ENCODE data around the gene GLOD5. TPM values are rescaled to one million over a fixed set of nuclear protein-coding genes. Genes with fewer than 3 reads are reported as not detected.
"Not testable (repeated sequence)": the region's sequence is repeated elsewhere in the genome, so short reads cannot be mapped to it uniquely, and the experiment has no call there.

GLOD5 gene
- total RNA-seq, 1 donor from 2014 or later, result not detected

DNA sequence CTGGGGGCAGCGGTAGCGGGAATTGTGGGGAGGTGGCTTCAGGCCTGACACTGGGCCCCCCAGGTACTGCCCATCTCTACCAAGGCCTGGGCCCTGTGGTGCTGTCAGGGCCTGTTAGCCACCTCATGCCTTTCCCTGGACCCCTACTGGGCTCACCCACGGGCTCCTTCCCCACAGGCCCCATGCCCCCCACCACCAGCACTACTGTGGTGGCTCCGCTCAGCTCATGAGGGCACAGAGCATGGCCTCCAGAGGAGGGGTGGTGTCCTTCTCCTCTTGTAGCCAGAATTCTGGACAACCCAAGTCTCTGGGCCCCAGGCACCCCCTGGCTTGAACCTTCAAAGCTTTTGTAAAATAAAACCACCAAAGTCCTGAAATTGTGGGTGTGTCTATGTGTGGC lies 32.4 kb downstream of the GLOD5 start:
- no peak for DNase-seq (ENCODE audit: low read depth in 2 of 2)

DNA sequence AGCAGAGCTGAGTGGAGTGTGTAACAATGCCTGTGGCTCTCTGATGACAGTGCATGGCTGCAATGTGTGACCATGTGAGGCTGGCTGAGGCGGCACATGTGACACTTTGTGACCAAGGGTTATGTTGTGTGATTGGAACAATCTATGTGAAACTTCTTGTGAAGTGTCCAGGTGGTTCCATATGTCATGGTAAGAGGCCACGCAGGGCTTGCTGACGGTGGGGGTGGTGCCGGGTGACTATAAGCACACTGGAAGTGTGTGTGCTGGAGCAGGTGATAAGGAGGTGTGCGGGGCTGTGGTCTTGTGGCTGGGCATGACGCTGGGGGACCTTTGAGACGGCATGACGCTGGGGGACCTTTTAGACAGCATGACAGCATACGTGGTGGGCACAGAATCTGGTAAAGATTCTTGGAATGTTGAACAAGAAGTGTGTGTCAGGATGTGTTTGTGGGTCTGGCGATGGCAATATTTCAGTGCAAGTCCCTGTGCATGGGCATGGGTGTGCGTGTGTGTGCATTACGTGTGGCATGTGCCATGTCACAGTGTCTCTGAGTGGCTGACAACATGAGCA lies 32.9 kb downstream of the GLOD5 start:
- DNase-seq (ENCODE audit: low read depth in 2 of 2), result no peak

DNA sequence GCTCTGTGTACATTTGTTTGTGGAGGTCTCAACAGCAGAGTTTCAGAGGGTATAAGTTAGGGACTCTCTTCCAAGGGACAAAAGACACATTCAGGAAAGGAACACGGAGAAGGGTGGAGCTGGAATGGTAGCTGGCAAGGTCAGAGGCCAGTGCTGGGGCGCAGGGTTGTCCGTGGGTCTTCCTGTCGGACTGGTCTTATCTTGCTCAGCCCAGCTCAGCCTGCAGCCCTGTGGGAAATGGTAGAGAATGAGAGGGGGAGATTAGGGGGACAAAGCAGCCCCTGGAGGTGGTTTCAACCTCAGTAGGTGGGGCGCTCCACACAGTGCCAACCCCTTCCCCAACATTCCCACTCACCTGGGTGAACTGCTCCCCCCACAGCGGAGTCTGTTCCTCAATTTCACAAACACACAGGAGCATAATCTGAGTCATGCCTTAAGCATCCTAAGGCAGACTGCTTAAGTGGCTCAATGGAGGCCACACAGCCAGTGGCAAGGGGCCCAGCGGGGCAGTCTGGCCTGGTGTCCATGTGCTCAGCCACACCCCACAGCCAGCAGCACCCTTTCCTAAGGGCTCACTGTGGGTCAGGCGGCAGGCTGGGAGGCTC lies 33.5 kb downstream of the GLOD5 start:
- DNase-seq (ENCODE audit: low read depth in 2 of 2), result no peak

DNA sequence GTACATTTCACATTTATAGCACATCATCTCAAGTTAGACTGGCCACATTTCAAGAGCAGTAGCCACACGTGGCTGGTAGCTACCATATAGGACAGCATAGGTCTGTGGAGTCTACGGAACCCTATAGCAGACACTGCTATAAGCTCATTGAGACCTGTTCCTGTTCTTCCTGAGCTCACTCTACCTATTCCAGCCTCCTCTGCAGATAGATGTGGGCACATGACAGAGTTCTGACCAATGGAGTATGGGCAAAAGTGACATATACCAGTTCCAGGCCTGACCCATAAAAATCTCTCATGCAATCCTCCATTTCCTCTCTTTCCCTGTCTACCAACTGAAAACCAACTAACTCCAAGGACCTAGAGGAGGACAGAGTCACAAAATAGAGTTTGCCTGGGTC lies 36.8 kb downstream of the GLOD5 start:
- DNase-seq (ENCODE audit: low read depth in 2 of 2), result no peak

DNA sequence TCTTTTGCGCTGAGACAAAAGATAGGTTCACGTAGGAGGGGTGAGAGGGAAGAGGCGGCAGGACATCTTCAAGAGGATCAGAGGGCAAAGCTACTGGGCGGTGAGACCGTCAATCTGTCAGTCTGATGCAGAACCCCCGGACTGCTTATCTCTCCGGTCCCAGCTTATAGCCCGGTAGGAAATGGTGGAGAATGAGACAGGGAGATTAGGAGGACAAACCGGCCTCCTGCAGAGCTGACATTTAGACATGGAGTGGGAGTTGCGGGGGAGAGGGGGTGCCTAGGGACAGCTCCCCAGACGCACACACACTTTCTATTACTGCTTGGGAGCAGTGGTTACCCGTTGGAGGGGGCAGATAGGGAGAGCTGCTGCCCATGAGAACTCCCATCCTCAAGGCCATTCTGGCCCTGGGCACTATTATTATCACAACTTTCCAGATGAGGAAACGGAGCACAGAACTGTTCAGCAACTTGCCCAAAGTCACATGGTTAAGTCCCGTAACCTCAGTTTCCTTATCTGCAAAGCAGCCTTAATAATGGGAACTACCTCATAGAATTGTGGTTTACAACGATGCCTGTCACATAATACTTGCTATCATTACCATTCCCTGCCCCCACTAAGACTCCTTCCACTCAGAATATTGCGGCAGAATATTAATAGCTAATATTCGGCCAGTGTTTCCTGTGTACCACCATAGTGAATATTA lies 39.2 kb downstream of the GLOD5 start:
- no peak for DNase-seq (ENCODE audit: low read depth in 2 of 2)

DNA sequence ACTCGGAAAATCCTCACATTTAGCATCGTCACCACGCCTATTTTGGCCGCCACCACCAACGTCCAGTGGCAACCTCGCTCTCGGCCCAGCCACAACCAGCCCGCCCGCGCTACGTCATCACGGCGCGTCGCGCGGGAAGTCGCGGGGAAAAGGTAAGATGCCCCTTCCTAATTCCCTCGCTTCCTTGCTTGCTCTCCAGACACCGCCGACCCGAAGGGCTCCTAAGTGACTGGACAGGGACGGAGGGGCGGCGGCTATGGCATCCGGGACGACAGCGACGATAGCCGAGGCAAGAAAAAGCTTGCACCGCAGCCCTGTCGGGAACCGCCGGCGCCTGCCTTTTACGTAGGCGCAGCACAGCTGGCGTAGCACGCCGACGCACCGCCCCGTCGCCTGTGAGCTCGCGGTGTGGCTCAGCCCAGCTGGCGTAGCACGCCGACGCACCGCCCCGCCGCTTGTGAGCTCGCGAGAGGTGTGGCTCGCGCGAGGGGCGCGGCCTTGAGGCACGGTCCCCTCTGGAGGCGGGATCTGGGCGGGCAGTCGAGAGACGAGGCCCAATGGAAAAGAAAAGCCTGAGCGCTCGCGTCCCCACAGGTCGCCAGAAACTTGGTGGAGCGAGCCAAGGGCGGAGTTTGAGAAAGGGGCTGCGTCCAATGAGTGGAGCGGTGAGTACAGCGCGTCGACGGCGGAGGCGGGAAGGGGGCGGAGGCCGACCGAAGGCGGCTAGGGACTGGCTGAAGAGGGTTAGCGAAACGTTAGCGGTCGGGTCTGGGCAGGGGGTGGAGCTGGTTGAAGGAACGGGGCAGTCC lies 39.9 kb downstream of the GLOD5 start, which contains the start of gene HDAC6:
Gene HDAC6, plus strand, starts transcription at position 788 of the 809 bp plus-strand sequence. CDS start 626 bp downstream, outside the sequence.
- peak; percentile 98 to 99 for DNase-seq (ENCODE audit: low read depth in 2 of 2)

DNA sequence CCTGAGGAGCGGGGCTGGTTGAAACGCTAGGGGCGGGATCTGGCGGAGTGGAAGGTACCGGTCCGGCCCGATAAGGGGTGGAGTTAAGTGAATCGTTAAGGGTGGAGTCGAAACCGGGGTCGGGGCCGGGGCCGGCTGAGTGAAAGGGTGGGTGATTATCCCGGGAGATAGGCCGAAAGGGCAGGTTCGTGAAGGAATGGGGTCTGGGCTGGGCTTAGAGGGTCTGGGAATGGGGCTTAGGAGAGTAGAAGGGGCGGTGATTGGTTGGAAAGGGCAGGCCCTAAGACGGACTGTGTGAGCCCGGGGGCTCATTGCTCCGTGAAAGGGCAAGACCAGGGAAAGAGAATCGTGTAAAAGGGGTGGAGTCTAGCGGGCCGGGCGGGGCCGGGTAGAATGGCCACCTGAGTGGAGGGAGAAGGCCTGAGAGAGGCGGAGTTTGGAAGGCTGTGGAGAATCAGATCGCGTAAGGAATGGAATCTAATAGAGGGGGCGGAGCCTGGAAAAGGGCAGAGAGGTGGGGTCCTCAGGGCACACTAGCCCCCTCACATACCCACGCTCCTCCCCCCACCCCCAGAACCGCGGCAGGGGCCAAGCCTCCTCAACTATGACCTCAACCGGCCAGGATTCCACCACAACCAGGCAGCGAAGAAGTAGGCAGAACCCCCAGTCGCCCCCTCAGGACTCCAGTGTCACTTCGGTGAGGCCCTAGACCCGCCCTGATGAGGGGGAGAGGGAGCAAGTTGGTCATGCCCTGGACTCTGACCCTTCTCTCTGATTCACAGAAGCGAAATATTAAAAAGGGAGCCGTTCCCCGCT lies 40.8 kb downstream of the GLOD5 start:
- peak; percentile 78 to 79 for DNase-seq (ENCODE audit: low read depth in 2 of 2)

DNA sequence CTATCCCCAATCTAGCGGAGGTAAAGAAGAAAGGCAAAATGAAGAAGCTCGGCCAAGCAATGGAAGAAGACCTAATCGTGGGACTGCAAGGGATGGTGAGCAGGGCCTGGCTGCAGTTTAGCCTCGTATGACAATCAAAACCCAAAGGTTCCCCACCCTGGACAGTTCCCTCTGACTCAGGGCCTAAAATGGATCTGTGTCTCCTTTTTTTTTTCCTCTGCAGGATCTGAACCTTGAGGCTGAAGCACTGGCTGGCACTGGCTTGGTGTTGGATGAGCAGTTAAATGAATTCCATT lies 41.3 kb downstream of the GLOD5 start:
- DNase-seq (ENCODE audit: low read depth in 2 of 2), result peak in 1 of 2 donors; percentile 3

DNA sequence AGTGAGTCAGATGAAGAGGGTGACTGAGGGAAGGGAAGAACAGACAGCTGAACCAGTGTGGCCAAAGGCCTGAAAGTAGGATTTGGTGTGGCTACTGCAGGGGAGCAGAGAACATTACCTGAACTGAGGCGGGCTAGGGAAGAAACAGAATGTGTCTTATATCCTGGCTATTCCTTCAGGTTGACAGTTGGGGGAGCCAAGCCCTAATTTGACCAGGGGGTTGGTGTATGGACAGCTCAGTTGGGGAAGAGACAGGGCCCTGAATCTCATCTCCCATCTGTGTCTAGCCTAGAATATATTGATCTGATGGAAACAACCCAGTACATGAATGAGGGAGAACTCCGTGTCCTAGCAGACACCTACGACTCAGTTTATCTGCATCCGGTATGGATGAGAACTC lies 44.5 kb downstream of the GLOD5 start:
- no peak for DNase-seq (ENCODE audit: low read depth in 2 of 2)

DNA sequence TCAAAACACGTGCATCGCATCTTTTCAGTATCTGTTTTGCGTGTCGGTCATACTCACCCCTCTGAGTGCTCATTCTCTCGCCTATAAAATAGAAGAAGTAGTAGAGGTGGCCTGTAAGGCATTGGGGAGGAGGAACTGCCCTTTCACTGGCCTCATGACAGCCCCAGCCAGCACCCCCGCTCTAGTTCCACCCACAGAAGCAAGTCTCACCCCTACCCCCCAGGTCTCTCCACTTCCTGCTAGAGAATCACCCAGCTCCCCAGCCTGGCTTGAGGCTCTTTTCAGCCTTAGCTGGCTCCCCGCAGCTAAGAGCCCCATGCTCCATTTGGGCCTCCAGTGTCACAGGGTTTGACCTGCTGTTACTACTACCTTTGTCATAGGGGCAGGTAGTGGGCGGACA lies 52.1 kb downstream of the GLOD5 start:
- DNase-seq (ENCODE audit: low read depth in 2 of 2), result no peak

DNA sequence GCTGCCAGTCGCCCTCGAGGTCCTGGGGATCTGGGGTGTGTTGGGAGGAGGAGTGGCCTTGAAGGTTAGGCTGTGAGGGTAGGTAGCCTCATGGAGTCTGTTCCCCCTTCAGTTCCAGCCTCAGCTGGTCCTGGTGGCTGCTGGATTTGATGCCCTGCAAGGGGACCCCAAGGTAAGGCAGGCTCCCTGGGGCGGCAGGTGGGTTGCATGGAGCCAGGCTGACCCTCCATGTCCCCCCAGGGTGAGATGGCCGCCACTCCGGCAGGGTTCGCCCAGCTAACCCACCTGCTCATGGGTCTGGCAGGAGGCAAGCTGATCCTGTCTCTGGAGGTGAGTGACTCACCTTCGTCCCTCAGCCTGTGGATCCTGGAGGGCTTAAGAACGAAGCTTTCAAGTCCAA lies 53.2 kb downstream of the GLOD5 start:
- DNase-seq (ENCODE audit: low read depth in 2 of 2), result no peak

DNA sequence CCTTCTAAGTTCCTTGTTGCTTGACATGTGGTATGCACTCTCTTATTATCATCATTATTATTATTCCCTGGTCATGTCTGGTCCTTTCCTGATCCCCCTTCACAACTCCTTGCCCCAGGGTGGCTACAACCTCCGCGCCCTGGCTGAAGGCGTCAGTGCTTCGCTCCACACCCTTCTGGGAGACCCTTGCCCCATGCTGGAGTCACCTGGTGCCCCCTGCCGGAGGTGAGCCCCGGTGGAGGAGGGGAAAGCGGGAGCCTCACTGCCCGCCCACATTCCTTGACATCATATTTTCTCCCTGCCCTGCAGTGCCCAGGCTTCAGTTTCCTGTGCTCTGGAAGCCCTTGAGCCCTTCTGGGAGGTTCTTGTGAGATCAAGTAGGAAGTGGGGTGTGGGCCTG lies 53.7 kb downstream of the GLOD5 start:
- no peak for DNase-seq (ENCODE audit: low read depth in 2 of 2)

DNA sequence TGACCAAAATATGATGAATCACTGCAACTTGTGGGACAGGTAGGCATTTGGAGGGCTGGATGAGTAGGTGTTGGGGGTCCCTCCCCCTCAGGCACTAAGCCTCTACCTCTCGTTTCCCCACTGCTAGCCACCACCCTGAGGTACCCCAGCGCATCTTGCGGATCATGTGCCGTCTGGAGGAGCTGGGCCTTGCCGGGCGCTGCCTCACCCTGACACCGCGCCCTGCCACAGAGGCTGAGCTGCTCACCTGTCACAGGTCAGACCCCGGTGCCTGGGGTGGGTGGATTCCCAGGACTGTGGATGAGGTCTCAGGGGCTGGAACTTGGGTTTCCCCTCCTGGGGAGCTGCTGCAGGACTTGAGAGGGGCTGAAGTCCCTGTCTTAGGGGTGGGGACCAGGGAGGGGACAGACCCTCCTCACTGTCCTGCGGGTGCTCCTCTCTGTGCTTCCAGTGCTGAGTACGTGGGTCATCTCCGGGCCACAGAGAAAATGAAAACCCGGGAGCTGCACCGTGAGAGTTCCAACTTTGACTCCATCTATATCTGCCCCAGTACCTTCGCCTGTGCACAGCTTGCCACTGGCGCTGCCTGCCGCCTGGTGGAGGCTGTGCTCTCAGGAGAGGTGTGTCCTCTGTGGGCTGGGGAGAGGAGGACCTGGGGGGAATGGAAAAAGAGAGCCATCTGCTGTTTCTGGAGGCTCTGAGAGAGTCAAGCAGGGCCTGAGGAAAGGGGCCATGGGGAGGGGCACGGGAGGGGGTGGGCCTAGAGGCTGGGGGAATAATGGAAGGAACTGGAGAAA lies 54.7 kb downstream of the GLOD5 start:
- no peak for DNase-seq (ENCODE audit: low read depth in 2 of 2)

DNA sequence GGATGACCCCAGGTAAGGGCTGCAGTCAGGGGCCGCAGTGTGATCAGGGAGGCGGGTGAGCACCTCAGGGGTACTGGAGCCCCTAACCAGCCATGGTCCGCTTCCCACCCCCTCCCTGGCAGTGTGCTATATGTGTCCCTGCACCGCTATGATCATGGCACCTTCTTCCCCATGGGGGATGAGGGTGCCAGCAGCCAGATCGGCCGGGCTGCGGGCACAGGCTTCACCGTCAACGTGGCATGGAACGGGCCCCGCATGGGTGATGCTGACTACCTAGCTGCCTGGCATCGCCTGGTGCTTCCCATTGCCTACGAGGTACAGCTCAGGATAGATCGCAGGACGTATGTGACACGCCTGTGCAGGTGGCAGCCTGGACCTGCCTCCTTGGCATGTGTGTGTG lies 56.6 kb downstream of the GLOD5 start:
- no peak for DNase-seq (ENCODE audit: low read depth in 2 of 2)

DNA sequence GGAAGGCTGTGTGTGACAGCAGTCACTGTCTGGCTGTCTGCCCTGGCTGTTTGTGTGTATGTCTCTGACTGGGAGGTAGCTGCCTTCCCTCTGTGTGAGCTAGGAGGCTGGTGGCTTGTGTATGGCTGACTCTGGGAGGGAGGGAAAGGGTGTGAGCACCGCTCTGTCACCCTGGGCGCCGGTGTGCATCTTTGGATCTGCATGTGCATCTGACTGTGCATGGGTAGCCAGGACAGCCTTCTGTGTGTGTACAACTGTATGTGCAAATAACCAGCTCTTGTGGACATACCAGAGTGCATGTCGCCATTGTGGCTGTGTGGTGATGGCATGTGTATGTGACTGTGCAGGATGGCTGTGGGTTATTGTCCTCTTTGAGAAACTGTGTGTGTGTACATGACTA lies 57.3 kb downstream of the GLOD5 start:
- no peak for DNase-seq (ENCODE audit: low read depth in 2 of 2)

DNA sequence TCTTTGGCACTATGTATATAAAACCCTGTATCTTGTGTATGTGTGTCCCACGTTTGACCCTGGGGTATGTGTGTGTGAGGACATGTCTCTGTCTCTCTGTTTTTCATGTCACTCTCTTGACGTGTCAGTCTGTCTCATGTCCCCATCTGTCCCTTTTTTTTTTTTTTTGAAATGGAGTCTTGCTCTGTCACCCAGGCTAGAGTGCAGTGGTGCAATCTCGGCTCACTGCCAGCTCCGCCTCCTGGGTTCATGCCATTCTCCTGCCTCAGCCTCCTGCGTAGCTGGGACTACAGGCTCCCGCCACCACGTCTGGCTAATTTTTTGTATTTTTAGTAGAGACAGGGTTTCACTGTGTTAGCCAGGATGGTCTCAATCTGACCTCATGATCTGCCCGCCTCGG lies 57.8 kb downstream of the GLOD5 start:
- DNase-seq (ENCODE audit: low read depth in 2 of 2), result not testable (repeated sequence)

DNA sequence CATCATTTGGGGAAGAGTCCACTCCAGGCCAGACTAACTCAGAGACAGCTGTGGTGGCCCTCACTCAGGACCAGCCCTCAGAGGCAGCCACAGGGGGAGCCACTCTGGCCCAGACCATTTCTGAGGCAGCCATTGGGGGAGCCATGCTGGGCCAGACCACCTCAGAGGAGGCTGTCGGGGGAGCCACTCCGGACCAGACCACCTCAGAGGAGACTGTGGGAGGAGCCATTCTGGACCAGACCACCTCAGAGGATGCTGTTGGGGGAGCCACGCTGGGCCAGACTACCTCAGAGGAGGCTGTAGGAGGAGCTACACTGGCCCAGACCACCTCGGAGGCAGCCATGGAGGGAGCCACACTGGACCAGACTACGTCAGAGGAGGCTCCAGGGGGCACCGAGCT lies 61.5 kb downstream of the GLOD5 start:
- DNase-seq (ENCODE audit: low read depth in 2 of 2), result no peak

Data from lung microvascular endothelial cell (primary cell).